Urothelium cell line (cell line): Measurements from ENCODE around the gene IL1RL2.

Experiments used
- DNase-seq: peaks from one replicate; pipeline ENCODE4 v3.0.0; 2011; ENCODE audit warnings: low spot score, mixed read lengths
- FAIRE-seq: peaks from 2 replicates; lab custom pipeline; 2011; peaks lifted over from hg19 to GRCh38; lab: Jason Lieb, UNC

The IL1RL2 gene

DNA sequence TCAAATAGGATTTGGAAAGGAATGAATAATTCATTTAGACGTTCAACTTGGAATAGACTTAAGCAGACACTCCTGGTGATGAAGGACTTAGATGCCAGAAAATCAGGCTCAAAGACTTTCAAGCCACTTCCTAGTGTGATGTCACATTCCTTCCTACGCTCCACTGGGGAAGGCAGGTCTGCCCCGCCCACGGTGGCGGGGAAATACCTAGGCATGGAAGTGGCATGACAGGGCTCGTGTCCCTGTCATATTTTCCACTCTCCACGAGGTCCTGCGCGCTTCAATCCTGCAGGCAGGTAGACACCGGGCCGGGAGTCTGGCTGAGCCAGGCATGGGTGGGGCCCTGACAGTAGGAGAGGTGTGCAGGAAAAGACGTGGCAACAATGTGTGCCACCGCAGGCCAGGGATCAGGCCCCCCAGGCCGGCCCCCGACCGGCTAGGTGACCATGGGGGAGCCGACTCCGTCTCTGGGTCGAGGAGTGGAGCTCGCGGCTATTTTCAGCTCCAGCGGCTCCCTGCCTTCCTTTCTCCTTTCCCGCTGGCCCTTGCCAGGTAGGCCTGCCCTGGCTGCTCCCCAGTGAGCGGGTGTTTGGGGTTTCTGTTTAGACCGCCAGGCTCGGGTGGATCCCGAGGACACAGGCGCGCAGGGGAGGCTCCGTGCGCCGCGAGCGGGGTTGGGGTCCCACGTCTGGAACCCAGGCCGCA lies at the start of gene IL1RL2:
TSS of gene IL1RL2 (plus strand) at position 233 of the 705 bp plus-strand sequence. CDS start 845 bp downstream, outside the sequence.
- FAIRE-seq: no peak
- no peak for DNase-seq

DNA sequence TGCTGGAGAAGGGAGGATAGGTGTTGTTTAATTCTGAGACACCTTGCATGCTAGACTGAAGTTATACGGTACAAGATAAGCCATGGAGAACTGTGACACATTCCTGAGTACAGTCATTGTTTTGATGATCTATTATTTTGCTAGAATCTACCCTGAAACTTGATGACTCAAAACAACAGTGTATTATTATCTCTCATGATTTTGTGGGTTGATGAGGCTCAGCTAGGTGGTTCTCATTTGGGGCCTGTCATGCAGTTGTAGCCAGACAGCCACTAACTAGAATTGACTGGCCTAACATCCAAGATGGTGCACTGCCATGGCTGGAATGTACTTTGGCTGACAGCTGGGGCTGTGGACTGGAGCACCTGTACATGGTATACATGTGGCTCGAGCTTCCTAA lies 49.7 kb upstream of the IL1RL2 start:
- FAIRE-seq (no peak), DNase-seq (no peak)

DNA sequence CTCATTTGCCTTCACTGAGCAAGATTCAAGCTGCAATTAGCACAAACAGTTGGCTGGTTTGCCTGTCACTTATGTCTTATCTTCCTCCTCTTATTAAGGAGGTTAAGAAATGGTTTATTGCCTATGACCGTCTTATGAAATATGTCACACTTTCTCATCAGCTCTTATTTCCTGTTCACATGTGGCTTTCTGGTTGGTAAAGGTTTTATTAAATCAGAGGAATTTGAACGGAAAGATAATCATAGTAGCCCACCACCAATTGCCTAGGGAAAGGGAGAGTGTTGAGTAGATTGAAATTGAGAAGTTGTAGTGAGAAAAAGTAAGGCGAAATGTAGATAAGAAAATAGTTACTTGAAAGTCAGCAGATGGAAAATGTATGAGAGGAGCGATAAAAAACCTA lies 48.5 kb upstream of the IL1RL2 start:
- FAIRE-seq (no peak), DNase-seq (no peak)

DNA sequence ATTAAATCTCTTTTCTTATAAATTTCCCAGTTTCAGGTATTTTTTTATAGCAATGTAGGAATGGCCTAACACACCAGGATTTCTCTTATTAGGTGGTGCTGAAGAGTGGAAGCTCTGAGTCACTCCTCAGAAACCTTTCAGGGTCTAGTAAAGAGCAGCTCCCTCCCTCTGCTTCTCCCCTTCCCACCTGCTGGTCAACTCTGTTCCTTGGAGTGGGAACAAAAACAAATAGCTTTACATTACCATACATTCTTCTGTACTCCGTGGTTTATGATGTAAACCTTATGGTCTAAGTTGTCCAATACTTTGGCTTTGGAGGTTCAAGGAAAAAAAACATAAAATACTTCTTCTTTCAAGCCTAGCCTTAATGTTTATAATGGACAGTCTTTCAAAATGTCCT lies 47.0 kb upstream of the IL1RL2 start:
- no peak for DNase-seq
- FAIRE-seq: no peak

DNA sequence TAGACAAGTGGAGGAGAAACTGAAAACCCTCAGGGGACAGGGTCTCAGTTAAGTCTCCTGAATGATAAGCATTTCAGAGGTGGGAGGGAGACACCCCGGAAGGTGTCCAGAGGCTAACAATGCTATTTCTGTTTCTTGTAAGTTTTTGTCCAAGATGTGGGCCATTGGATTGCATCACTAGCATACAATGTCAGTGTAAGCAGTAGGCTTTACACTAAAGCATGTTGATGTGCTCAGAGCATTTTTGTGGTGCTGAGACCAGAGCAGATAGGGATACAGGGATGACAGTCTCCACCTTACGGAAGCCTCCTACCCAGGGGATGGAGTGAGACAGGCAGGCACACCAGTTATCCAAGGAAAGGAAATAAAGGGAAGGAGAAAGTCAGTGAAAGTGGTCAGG lies 46.4 kb upstream of the IL1RL2 start:
- FAIRE-seq (no peak), DNase-seq (no peak)

DNA sequence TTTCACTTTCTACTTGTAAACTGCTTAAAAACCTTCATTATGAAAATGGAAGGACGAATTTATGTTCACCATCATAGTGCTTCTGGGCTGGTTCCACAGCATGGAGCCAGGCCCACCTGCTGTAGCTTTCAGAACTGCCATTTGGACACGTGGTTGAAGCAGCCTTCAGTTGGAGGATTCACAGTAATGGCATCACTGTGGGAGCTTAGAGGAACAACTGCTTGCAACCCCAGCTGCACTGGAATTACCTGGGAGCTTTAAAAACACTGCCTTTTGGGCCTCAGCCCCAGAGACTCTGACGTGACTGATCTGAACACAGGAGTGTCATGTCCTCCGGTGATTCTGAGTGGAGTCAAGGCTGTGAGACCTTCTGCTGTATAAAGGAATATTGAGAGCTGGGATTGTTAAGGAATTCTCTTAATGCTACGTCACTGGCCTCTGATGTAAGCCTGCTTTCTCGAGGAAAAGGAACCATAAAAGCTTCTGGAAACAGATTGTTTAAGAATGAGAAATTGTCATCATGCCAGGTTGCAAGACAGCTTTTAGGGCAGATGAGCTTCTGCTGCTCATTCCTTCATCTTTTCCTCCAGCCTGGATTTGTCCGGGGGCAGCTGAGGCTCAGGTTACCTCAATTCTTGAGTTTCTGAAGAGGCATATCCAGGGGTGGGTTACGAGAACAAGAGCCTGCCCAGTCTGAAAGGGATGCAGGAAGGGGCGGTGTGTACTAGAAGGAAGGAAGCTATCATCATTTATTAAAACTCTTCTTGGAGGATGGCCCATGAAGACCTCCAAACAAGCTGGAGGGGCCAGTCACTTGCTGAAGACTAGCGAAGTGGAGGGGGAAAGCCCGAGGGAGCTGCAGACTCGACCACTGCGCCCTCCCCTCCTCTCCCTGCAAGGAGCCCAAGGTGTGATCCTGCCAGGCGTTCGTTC lies 45.5 kb upstream of the IL1RL2 start:
- no peak for DNase-seq
- no peak for FAIRE-seq

DNA sequence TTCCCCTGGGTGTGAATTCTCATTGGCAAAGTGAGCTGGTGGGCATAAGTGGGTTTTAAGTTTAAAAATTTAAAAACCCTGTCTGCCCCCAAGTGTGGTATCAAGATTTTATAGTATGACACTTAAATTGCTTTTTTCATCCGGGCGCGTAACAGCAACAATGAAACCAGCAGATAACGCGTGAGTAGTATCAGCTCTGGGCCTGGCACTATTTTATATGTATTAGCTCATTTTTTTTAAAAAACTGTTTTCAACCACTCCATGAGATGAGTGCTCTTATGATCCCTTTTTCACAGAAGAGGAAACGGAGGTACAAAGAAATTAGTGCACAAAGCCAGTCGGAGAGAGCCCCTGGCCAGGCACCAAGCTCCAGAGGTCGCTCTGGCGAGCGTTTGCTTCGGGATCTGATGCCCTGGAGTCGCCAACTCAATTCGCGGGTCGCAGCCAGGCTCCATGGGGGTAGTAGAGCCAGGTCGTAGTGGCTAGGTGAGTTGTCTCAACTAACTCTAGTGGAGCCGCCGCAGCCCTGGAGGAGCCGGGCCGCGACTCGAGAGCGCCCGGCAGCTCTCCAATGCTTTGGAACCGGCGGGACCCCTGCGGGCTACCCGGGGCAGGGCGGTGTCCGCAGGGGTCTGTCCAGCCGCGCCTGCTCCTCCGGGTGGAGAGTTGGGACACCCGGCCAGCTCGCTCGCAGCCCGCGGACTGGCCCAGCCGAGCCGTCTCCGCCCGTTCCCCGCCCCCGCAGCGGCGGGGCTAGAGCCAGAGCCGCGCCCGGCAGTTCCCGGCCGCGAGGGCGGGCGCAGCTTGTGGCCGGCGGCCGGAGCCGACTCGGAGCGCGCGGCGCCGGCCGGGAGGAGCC lies 44.6 kb upstream of the IL1RL2 start, which contains the start of gene IL1R1:
TSS of gene IL1R1 (plus strand) at position 777 of the 859 bp plus-strand sequence. CDS start 14,979 bp downstream, outside the sequence.
- DNase-seq (peak; percentile 92), FAIRE-seq (no peak)

DNA sequence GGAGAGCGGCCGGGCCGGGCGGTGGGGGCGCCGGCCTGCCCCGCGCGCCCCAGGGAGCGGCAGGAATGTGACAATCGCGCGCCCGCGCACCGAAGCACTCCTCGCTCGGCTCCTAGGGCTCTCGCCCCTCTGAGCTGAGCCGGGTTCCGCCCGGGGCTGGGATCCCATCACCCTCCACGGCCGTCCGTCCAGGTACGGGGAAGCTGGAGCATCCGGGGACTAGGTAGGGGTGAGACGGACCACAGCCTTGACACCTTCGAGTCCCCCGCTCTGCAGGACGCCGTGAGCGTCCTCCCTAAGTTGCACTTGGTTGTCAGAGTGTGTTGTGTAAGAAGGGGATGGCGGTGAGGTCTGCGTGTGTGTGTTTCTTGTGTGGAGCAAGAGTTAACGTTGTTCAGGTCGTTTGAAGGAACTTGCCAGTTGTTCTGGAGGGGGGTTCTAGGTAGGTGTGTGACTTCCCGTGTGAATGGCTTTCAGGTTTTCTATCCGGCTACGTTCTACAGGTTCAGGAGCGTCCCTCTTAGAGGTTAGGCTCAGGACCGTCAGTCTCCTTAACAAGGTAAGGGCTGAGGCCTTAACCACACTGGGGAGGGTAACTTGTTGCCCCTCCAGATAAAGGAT lies 43.9 kb upstream of the IL1RL2 start:
- DNase-seq (no peak), FAIRE-seq (no peak)

DNA sequence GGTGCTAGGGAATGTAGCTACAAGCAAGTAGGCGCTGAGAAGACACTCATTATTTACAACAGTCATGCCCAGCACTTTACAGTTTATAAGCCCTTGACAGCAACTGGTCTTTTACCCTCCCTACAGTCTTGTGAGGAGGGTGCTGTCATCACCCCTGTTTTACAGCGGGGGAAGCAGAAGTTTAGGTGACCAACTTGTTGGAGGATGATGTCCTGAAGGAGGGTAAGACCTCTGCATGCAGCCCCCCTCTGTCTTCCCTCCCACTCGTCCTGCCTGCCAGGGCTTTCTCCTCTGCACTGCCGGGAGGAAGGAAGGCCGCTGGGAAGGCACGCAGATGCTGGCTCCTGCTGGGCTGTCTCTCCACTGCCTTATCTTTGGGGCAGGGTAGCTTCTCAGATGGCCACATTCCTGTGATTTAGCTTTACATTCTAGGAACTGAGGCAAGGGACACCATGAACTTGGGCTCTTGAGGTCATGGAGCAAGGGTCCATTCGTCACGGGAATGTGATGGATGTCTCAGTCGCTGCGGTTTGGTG lies 43.3 kb upstream of the IL1RL2 start:
- FAIRE-seq (no peak), DNase-seq (no peak)

DNA sequence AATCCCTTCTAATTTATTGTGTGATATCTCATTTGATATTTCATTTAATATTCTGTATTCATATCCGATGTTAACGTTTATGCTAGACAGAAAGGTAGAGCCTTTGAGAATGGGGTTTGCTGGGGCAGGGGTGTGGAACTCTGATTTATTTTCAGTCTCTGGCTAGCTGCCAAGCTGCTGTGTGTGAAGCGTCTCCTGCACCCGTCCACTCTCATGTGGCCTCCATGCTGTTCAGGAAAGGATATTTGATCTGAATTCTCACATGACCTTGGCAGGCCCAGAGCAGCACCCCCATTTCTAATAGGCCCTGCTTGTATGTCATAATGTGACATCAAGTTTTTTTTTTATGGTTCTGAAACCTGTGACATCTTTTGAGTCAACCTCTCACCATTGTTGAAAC lies 42.7 kb upstream of the IL1RL2 start:
- FAIRE-seq (no peak), DNase-seq (no peak)

DNA sequence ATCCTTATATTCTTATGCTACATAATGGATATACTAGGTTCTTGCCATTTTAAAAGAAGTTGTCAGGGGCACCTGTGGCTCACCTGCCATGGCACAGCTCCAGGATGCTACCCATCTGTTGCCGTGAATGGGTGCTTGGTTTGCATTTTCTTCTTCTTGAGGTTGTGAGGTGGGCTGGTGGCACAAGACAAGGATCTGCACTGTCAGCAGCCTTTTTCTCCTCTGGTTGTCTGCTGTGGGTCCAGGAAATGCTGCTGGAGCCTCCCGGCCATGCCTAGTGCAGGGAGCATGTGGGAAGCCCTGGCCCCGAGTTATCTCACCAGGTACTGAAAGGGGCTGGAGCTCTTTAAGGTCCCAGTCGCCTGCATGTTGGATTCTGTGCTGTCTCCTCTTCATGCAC lies 41.7 kb upstream of the IL1RL2 start:
- DNase-seq: no peak
- no peak for FAIRE-seq

DNA sequence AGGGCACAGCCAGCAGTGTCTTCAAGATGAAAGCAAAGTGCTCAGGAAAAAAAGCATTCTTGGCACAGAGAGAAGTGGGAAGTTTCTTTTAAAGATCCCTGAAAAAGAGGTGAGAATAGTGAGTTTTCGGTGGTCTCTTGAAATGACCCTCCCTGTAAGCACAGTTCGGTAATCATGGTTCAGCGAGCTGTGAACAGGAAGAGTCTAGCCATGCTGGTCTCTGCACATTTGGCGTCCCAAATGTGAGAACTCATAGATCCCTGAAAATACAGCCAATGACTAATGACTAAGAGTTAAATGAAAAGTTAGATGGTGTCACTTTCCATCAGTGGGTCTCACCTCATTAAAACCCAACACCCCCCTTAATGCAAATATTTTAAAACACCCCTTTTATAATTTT lies 40.9 kb upstream of the IL1RL2 start:
- no peak for DNase-seq
- no peak for FAIRE-seq

DNA sequence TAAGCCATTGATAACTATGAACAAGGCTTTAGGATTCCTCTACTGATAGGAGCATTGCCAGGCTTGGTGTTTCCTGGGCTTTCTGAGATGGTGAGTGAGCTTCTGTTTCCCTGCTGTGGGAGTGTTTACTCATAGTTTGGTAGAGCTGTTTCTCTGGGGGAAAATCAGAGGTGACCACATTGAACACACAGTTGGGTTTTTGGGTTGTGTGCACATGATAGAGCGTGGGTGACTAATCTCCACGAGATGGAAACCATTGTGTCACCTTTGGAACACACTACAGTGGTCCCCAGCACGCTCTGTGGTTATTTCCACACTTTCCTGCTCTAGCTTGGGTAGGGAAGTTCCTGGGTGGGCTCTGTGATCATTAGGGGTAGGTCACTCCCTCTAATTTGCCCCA lies 38.9 kb upstream of the IL1RL2 start:
- DNase-seq: no peak
- FAIRE-seq: no peak

DNA sequence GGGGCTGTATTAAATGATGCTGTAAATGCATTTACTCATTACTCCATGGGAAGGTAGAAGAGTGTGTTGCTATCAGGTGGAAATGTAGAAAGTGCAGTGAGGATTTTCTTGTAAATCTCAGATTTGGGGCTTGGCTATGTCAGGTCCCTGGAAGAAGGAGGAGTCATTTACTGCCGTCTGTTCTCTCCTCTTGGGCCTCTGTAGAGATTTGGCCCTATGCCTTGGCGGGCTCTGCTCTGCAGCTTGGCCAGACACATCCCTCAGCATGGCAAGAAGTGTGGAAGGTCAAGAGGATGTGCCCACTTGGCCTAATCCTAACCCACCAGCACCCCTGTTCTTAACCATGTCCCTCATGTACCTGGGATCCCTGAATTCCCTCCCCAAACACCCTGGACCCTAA lies 37.6 kb upstream of the IL1RL2 start:
- no peak for DNase-seq
- no peak for FAIRE-seq

DNA sequence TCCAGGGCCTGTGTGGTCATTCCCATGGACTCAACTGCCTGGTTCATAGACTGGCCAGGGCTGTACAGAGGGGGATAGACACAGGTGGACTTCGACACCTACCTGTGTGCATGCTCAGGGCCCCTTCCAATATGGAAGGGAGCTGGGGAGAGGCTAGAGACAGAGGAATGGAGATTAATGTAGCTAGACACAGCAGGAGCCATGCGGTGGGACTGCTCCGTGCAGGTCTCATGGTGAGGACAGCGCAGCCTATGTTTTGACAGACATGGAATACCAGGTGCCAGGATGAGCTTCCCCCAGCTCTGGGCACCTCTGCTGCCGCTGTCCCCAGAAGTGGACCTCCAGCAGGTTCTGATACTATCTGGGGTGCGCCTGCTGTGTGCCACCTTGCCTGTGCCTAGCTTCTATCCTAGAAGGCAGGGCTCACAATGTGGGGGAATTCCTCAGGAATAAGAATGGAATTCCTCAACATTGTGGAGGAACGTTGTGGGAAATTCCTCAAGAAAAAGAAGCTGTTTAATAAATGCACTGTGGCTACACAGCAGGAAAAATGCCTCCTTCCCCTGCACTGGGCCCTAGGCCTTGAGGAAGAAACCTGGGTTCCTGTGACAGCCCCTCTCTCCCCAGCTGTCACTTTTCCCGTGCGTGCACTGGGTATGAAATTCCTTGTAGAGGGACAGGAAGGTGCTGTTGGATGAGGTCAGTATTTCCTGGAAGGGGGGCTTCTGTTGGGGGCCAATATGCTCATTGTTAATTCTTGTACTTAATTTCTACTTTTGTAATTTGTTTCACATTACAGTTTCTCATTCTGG lies 37.0 kb upstream of the IL1RL2 start:
- FAIRE-seq (no peak), DNase-seq (no peak)

DNA sequence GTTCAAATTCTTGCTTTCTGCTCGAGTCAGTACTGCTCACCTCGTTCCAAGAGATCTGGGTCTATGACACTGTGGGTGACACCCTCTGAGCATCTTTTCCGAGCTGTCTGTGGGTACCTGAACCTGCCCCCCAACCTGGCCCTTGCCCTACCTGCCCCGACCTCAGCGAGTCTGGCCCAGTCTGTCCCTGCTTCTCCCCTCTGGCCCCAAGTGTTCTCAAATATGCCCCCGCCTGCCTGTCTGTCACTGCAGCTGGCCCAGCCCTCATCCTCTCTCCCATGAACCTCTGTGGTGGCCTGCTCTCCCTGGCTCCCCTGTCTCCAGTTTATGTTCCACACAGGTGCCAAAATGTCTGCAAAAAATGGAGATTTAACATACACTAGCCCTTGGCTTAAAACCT lies 32.5 kb upstream of the IL1RL2 start:
- no peak for DNase-seq
- FAIRE-seq: no peak

DNA sequence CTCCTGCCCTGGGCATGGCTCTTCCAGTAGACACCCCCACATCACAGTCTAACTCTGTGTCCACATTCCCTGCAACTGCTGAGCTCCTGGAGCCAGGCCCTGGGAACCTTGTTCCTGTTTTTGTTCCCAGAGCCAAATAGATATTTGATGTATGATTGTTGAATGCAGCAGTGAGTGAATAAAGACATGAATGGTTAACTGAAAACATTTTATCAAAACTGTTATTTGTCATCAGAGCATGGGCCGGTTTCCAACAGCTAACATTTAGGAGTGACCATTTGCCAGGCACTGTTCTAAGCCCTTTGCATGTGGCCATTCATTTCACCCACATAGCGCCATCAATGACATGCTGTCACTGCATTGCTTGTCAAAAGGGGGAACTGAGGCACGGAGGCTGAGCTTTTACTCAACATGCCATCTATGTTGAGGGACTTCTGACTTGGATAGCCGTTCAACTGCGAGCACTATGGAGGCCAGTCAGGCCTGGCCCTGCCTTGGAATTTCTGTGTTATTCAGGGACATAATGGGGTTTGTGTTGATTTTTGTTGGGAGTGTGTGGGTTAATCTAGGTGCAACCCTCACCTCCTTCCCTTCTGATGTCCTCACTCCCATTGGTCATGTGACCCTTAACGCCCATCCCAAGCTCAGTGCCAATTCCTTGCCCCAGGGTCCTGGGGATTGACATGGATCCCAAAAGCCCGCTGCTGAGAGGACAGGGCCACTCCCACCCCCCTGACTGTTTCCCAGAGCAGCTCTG lies 31.7 kb upstream of the IL1RL2 start:
- FAIRE-seq: no peak
- no peak for DNase-seq

DNA sequence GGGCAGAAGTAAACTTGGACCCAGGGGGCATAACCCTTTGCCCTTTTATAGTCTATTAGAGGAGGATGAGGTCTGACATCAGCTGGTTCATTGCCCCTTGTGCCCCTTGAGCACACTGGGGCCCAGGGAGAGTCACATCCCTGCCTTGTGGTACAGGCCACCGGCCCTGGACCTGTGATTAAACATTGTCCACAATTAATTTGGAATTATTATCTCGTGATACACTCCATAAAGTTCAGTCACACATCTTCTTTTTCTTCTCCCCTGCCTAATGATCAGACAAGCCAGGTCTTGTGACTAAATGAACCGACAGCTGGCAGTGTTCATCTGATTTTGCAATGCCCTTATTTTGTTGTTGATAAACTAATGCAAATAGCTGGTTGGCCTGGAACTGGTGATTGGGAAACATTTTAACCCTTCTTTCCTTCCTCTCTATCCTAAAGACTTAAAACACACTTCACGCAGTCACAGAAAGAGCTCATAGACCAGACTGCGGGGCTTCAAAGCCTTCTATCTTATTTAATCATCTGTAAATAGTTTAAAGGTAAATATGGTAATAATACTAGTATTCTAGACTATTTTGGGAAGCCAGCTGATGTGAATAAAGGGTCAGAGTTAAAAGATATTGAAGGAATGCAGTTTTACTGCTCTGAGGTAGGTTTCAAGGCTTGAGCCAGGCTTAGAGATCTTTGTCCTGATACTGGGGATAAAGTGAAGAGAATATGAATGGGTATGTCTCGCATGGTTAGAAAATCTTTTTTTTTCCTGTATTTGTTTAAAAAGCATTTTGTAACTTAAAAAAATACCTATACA lies 30.9 kb upstream of the IL1RL2 start:
- FAIRE-seq (no peak), DNase-seq (no peak)
